Parietal lobe (tissue), 2 donors: ENCODE measurements around the gene HELQ. TPM values are rescaled to one million over a fixed set of nuclear protein-coding genes. Genes with fewer than 3 reads are reported as not detected.

Experiments
- small RNA-seq: library from RNA; depleted of rRNA; stranded (forward); fragments of <200 nt; gene quantifications from one replicate; pipeline ENCODE3, GENCODE V24; 2014; ENCODE audit warnings: low replicate concordance
- total RNA-seq: library from RNA; depleted of rRNA; stranded (reverse); fragments of >200 nt; gene quantifications from one replicate; pipeline ENCODE4 v1.2.3, GENCODE V29; 2014

Gene HELQ
- total RNA-seq: 22.5 TPM

GRCh38 chr4:83455281-83456183 is at the start of gene HELQ, which contains the start of gene MRPS18C:
HELQ (minus strand) TSS chr4:83455823; CDS start chr4:83455693, 130 bp downstream.
MRPS18C (plus strand) TSS chr4:83456058; CDS start chr4:83456078, 20 bp downstream.

GRCh38 chr4:83484500-83485461 is 29.2 kb upstream of the HELQ start, which contains the start of gene ABRAXAS1:
ABRAXAS1 (minus strand) TSS chr4:83485100; CDS start chr4:83485072, 28 bp downstream.

Small RNA genes within 50 kb of the gene (small RNA-seq; reads per million reads assigned to genes)
- not detected for gene AC114781.5

Other genes with a start within 250 kb of the HELQ start
- gene COQ2, start 171.0 kb downstream of the HELQ start, total RNA-seq: 14.4 TPM
- gene HPSE, start 121.0 kb downstream of the HELQ start, total RNA-seq: 0.94 TPM
- gene MRPS18C, start 235 bp upstream of the HELQ start, total RNA-seq: 29.7 TPM
- gene ABRAXAS1, start 29.3 kb upstream of the HELQ start, total RNA-seq: 7.8 TPM
- gene GPAT3, start 80.3 kb upstream of the HELQ start, total RNA-seq: not detected